Measurements from ENCODE around the gene FAM131C.
"Not testable (repeated sequence)": the region's sequence is repeated elsewhere in the genome, so short reads cannot be mapped to it uniquely, and the experiment has no call there.

FAM131C gene

GRCh38 chr1:16063921-16064320, 9.5 kb downstream of the FAM131C start:
- FAIRE-seq: no peak
- TF ChIP-seq PAX5 (IDR thresholded peaks at IDR 0.05; ENCODE audit: insufficient read depth, low read length, severe bottlenecking) (no peak), SPI1 (IDR thresholded peaks at IDR 0.05; ENCODE audit: low read depth, low read length) (no peak), POU2F2 (IDR thresholded peaks at IDR 0.05; ENCODE audit: low read depth, low read length) (no peak), TAF1 (IDR thresholded peaks at IDR 0.05; ENCODE audit: low read depth, low read length) (no peak), POLR2AphosphoS5 (IDR thresholded peaks at IDR 0.05; ENCODE audit: low read depth, low read length) (no peak), POLR2A (IDR thresholded peaks at IDR 0.05; ENCODE audit: low read depth, low read length) (no peak)
- no peak for DNase-seq (ENCODE audit: insufficient read length, low spot score)

GRCh38 chr1:16063226-16063829, 10.1 kb downstream of the FAM131C start:
- FAIRE-seq: no peak
- no peak for TF ChIP-seq POLR2A (IDR thresholded peaks at IDR 0.05; ENCODE audit: low read depth, low read length)
- no peak for TF ChIP-seq POLR2AphosphoS5 (IDR thresholded peaks at IDR 0.05; ENCODE audit: low read depth, low read length)
- TF ChIP-seq SPI1 (IDR thresholded peaks at IDR 0.05; ENCODE audit: low read depth, low read length): no peak
- TF ChIP-seq POU2F2 (IDR thresholded peaks at IDR 0.05; ENCODE audit: low read depth, low read length): no peak
- TF ChIP-seq TAF1 (IDR thresholded peaks at IDR 0.05; ENCODE audit: low read depth, low read length): no peak

GRCh38 chr1:16062687-16063075, 10.8 kb downstream of the FAM131C start:
- FAIRE-seq; DNase-seq (ENCODE audit: insufficient read length, low spot score): not testable (repeated sequence)

More at GRCh38 chr1:16063226-16063829, 10.1 kb downstream of the FAM131C start:
- no peak for DNase-seq (ENCODE audit: insufficient read length, low spot score)

GRCh38 chr1:16061989-16062686, 11.3 kb downstream of the FAM131C start:
- not testable (repeated sequence) for FAIRE-seq; DNase-seq (ENCODE audit: insufficient read length, low spot score)

- FAIRE-seq: no peak
- TF ChIP-seq POLR2AphosphoS5 (IDR thresholded peaks at IDR 0.05; ENCODE audit: low read depth, low read length) (no peak), PAX5 (IDR thresholded peaks at IDR 0.05; ENCODE audit: insufficient read depth, low read length, severe bottlenecking) (no peak), POU2F2 (IDR thresholded peaks at IDR 0.05; ENCODE audit: low read depth, low read length) (no peak), POLR2A (IDR thresholded peaks at IDR 0.05; ENCODE audit: low read depth, low read length) (no peak), TAF1 (IDR thresholded peaks at IDR 0.05; ENCODE audit: low read depth, low read length) (no peak), SPI1 (IDR thresholded peaks at IDR 0.05; ENCODE audit: low read depth, low read length) (no peak)
- DNase-seq (ENCODE audit: insufficient read length, low spot score): no peak
Measured at GRCh38 chr1:16061266-16061665, 12.2 kb downstream of the FAM131C start.

- not testable (repeated sequence) for DNase-seq (ENCODE audit: insufficient read length, low spot score); FAIRE-seq
Measured at GRCh38 chr1:16058394-16059120, 14.9 kb downstream of the FAM131C start.

GRCh38 chr1:16057314-16057915, 16.0 kb downstream of the FAM131C start:
- not testable (repeated sequence) for FAIRE-seq; DNase-seq (ENCODE audit: insufficient read length, low spot score)

GRCh38 chr1:16056521-16056912, 16.9 kb downstream of the FAM131C start:
- FAIRE-seq; DNase-seq (ENCODE audit: insufficient read length, low spot score): not testable (repeated sequence)

- peak; percentile 96 for FAIRE-seq
- DNase-seq (ENCODE audit: insufficient read length, low spot score): peak; percentile 96
- TF ChIP-seq TAF1 (IDR thresholded peaks at IDR 0.05; ENCODE audit: low read depth, low read length) (no peak), PAX5 (IDR thresholded peaks at IDR 0.05; ENCODE audit: insufficient read depth, low read length, severe bottlenecking) (no peak), SPI1 (IDR thresholded peaks at IDR 0.05; ENCODE audit: low read depth, low read length) (no peak), POLR2A (IDR thresholded peaks at IDR 0.05; ENCODE audit: low read depth, low read length) (no peak)
Measured at GRCh38 chr1:16055613-16056520, 17.6 kb downstream of the FAM131C start.

All from GM12891 (cell line).